Cardiac muscle cell (in vitro differentiated cells and primary cell): Measurements from ENCODE around the gene NCSTN. TPM values are rescaled to one million over a fixed set of nuclear protein-coding genes. Genes with fewer than 3 reads are reported as not detected.

Experiments
- polyA plus RNA-seq: library from polyadenylated mRNA; unstranded; fragments of >200 nt; fragmentation: Nextera tagmentation; extraction: Ambion mirVana; gene quantifications from 2 replicates; pipeline ENCODE4 v1.2.1, GENCODE V29; 2016
- total RNA-seq: library from RNA; depleted of rRNA; stranded (reverse); fragments of >200 nt; gene quantifications from 2 replicates; pipeline ENCODE4 v1.2.3, GENCODE V29; 2016

NCSTN gene
- total and polyA plus RNA-seq, 2 experiments from 2014 or later: 55.4 to 113 TPM

Other genes with a start within 250 kb of the NCSTN start
- gene IGSF8, start 244.8 kb upstream of the NCSTN start, total RNA-seq: 23.0 and 29.1 TPM in 2 replicates
- 21.1 and 32.2 TPM in 2 replicates for gene IGSF8, start 244.8 kb upstream of the NCSTN start, polyA plus RNA-seq
- 19.3 and 40.9 TPM in 2 replicates for gene ATP1A2, start 227.6 kb upstream of the NCSTN start, total RNA-seq
- 11.3 and 14.2 TPM in 2 replicates for gene ATP1A2, start 227.6 kb upstream of the NCSTN start, polyA plus RNA-seq
- 0.57 TPM in 1 of 2 replicates, not detected in the other for gene ATP1A4, start 191.8 kb upstream of the NCSTN start, total RNA-seq
- gene ATP1A4, start 191.8 kb upstream of the NCSTN start, polyA plus RNA-seq: 0.16 and 0.21 TPM in 2 replicates
- 21.4 and 28.3 TPM in 2 replicates for gene CASQ1, start 152.8 kb upstream of the NCSTN start, total RNA-seq
- 22.5 and 23.6 TPM in 2 replicates for gene CASQ1, start 152.8 kb upstream of the NCSTN start, polyA plus RNA-seq
- 112 and 194 TPM in 2 replicates for gene PEA15, start 138.0 kb upstream of the NCSTN start, total RNA-seq
- 64.5 and 93.2 TPM in 2 replicates for gene PEA15, start 138.0 kb upstream of the NCSTN start, polyA plus RNA-seq
- 122 and 210 TPM in 2 replicates for gene DCAF8, start 80.8 kb upstream of the NCSTN start, total RNA-seq
- 151 and 176 TPM in 2 replicates for gene DCAF8, start 80.8 kb upstream of the NCSTN start, polyA plus RNA-seq
- 129 and 172 TPM in 2 replicates for gene PEX19, start 58.2 kb upstream of the NCSTN start, total RNA-seq
- 82.5 and 125 TPM in 2 replicates for gene PEX19, start 58.2 kb upstream of the NCSTN start, polyA plus RNA-seq
- gene COPA, start 133 bp upstream of the NCSTN start, total RNA-seq: 115 and 129 TPM in 2 replicates
- 139 and 157 TPM in 2 replicates for gene COPA, start 133 bp upstream of the NCSTN start, polyA plus RNA-seq
- 0.11 and 0.12 TPM in 2 replicates for gene NHLH1, start 23.7 kb downstream of the NCSTN start, total RNA-seq
- 1.6 TPM in 1 of 2 replicates, not detected in the other for gene NHLH1, start 23.7 kb downstream of the NCSTN start, polyA plus RNA-seq
- 14.1 and 24.6 TPM in 2 replicates for gene VANGL2, start 57.2 kb downstream of the NCSTN start, total RNA-seq
- gene VANGL2, start 57.2 kb downstream of the NCSTN start, polyA plus RNA-seq: 15.2 and 22.0 TPM in 2 replicates
- gene SLAMF6, start 179.9 kb downstream of the NCSTN start, total RNA-seq: not detected in 2 replicates
- gene SLAMF6, start 179.9 kb downstream of the NCSTN start, polyA plus RNA-seq: not detected in 2 replicates
- not detected in 2 replicates for gene CD84, start 236.1 kb downstream of the NCSTN start, total RNA-seq
- gene CD84, start 236.1 kb downstream of the NCSTN start, polyA plus RNA-seq: not detected in 2 replicates